ENCODE measurements around the gene MAT2A.

Gene MAT2A

DNA sequence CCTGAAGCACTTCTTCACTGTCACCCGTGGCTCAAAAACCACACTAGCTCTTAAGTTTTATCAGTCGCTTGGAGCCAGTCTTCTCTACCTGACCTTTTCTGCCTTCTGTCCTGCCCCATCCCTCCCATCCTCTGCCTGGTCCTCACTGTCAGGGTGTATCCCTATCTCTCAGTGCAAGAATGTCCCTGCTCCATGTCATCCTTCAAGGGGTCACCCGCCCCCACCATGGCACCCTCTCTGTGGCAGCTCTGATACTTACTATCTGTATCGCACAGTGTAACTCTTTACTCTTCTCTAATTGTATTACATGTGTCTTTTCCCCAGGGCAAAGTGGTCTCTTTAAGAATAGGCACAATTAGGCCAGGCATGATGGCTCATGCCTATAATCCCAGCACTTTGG lies 49.7 kb downstream of the MAT2A start:
- H4K20me1 ChIP-seq (ENCODE audit: control insufficient read depth, insufficient read depth, low read depth, low read length), result no peaks in the 10 kb centered on the region
- no peaks in the 10 kb centered on the region for H3K9me3 ChIP-seq (ENCODE audit: control insufficient read depth, insufficient read depth, low read length)
- no peaks in the 10 kb centered on the region for H3K36me3 ChIP-seq (ENCODE audit: control insufficient read depth, low read length)
- no peaks in the 10 kb centered on the region for H3K9me2 ChIP-seq (replicated peaks; ENCODE audit: control insufficient read depth, low read length)
- no peak overlapping the region for H3K4me3 ChIP-seq (ENCODE audit: low read length)
- no peaks in the 10 kb centered on the region for H3K27me3 ChIP-seq (ENCODE audit: control insufficient read depth, low read length)
- H3K4me1 ChIP-seq (ENCODE audit: control insufficient read depth, low read length), result peaks cover 22% of the 10 kb centered on the region
- H3F3A ChIP-seq (ENCODE audit: control insufficient read depth, insufficient read depth), result no peaks in the 10 kb centered on the region
- no peaks in the 10 kb centered on the region for H3K79me2 ChIP-seq (ENCODE audit: control insufficient read depth, low read length)
- no peak for TF ChIP-seq CTCF (IDR thresholded peaks at IDR 0.05; ENCODE audit: low read depth, low read length, poor library complexity, severe bottlenecking)
- TF ChIP-seq EZH2phosphoT487 (IDR thresholded peaks at IDR 0.05; ENCODE audit: borderline replicate concordance, low read length), result no peak
- H3K27ac ChIP-seq (ENCODE audit: low read depth, low read length), result no peak overlapping the region
- no peak overlapping the region for H3K4me2 ChIP-seq (ENCODE audit: low read length)

GRCh38 chr2:85589181-85589580 lies 50.2 kb downstream of the MAT2A start:
- H3K79me2 ChIP-seq (ENCODE audit: control insufficient read depth, low read length), result peaks cover 2% of the 10 kb centered on the region; the same call in 1 of the 2 replicates
- no peak overlapping the region for H3K4me2 ChIP-seq (ENCODE audit: low read length)
- H3K9me3 ChIP-seq (ENCODE audit: control insufficient read depth, insufficient read depth, low read length), result no peaks in the 10 kb centered on the region
- H4K20me1 ChIP-seq (ENCODE audit: control insufficient read depth, insufficient read depth, low read depth, low read length), result no peaks in the 10 kb centered on the region
- no peak overlapping the region for H3K27ac ChIP-seq (ENCODE audit: low read depth, low read length)
- H3K4me1 ChIP-seq (ENCODE audit: control insufficient read depth, low read length), result peaks cover 23% of the 10 kb centered on the region
- no peaks in the 10 kb centered on the region for H3K27me3 ChIP-seq (ENCODE audit: control insufficient read depth, low read length)
- H3F3A ChIP-seq (ENCODE audit: control insufficient read depth, insufficient read depth), result no peaks in the 10 kb centered on the region
- TF ChIP-seq EZH2phosphoT487 (IDR thresholded peaks at IDR 0.05; ENCODE audit: borderline replicate concordance, low read length) (no peak), CTCF (IDR thresholded peaks at IDR 0.05; ENCODE audit: low read depth, low read length, poor library complexity, severe bottlenecking) (no peak)
- no peaks in the 10 kb centered on the region for H3K9me2 ChIP-seq (replicated peaks; ENCODE audit: control insufficient read depth, low read length)
- H3K36me3 ChIP-seq (ENCODE audit: control insufficient read depth, low read length), result no peaks in the 10 kb centered on the region
- H3K4me3 ChIP-seq (ENCODE audit: low read length), result no peak overlapping the region

- Histone ChIP-seq H3K4me3 (ENCODE audit: low read length) (no peak overlapping the region), H3K4me2 (ENCODE audit: low read length) (no peak overlapping the region)
Observed at GRCh38 chr2:85589982-85590791, 51.2 kb downstream of the MAT2A start.

More at GRCh38 chr2:85589982-85590791, 51.2 kb downstream of the MAT2A start:
- no peaks in the 10 kb centered on the region for H3K9me2 ChIP-seq (replicated peaks; ENCODE audit: control insufficient read depth, low read length)
- H3K4me1 ChIP-seq (ENCODE audit: control insufficient read depth, low read length), result peaks cover 24% of the 10 kb centered on the region
- H3K9me3 ChIP-seq (ENCODE audit: control insufficient read depth, insufficient read depth, low read length), result no peaks in the 10 kb centered on the region
- H3K79me2 ChIP-seq (ENCODE audit: control insufficient read depth, low read length), result peaks cover 12% of the 10 kb centered on the region
- H3F3A ChIP-seq (ENCODE audit: control insufficient read depth, insufficient read depth), result no peaks in the 10 kb centered on the region
- H3K27me3 ChIP-seq (ENCODE audit: control insufficient read depth, low read length), result no peaks in the 10 kb centered on the region
- H3K36me3 ChIP-seq (ENCODE audit: control insufficient read depth, low read length), result no peaks in the 10 kb centered on the region
- TF ChIP-seq EZH2phosphoT487 (IDR thresholded peaks at IDR 0.05; ENCODE audit: borderline replicate concordance, low read length), result no peak
- no peak for TF ChIP-seq CTCF (IDR thresholded peaks at IDR 0.05; ENCODE audit: low read depth, low read length, poor library complexity, severe bottlenecking)
- H4K20me1 ChIP-seq (ENCODE audit: control insufficient read depth, insufficient read depth, low read depth, low read length), result no peaks in the 10 kb centered on the region
- no peak overlapping the region for H3K27ac ChIP-seq (ENCODE audit: low read depth, low read length)
